C4-2B (cell line): ENCODE results near the gene GRIK4.

Source experiments
- CTCF ChIP-seq: fragments of 450-650 bp; conservative IDR thresholded peaks from 2 replicates; pipeline ENCODE4 v1.5.1; 2017; ENCODE audit warnings: mild to moderate bottlenecking
- ZFX ChIP-seq: fragments of 450-650 bp; IDR thresholded peaks from 2 replicates; pipeline ENCODE4 v1.6.1; 2017

DNA sequence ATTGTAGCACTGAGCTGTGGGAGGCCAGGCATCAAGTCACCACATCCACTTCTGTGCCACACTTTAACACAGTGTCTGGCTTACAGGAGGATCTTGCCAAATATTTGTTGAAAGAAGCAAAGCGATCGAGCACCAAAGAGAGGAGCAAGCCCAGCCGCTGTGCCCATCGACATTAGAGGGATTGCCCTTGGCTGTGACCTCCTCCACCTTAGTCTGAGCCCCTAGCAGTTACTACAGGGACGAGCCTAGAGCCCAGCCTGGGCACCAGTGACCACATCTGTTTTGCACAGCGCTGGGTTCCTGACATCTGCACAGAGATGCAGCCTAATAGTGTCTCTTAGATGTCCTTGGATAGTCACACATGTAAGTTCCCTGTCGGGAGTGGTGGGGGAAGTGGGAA lies 17.7 kb downstream of the GRIK4 start:
- TF ChIP-seq CTCF (no peak), ZFX (no peak)
